Measurements from ENCODE around the gene PRKCA.

The PRKCA gene

GRCh38 chr17:66850692-66851091, 548.3 kb downstream of the PRKCA start:
- TF ChIP-seq FOXP2 (optimal IDR thresholded peaks at IDR 0.05; ENCODE audit: borderline replicate concordance, extremely low read depth, extremely low read length, insufficient read depth) (no peak), SIN3A (IDR thresholded peaks at IDR 0.05; ENCODE audit: borderline replicate concordance, insufficient read depth, low read length) (no peak), POLR2AphosphoS5 (IDR thresholded peaks at IDR 0.05; ENCODE audit: low read depth, low read length) (no peak)

DNA sequence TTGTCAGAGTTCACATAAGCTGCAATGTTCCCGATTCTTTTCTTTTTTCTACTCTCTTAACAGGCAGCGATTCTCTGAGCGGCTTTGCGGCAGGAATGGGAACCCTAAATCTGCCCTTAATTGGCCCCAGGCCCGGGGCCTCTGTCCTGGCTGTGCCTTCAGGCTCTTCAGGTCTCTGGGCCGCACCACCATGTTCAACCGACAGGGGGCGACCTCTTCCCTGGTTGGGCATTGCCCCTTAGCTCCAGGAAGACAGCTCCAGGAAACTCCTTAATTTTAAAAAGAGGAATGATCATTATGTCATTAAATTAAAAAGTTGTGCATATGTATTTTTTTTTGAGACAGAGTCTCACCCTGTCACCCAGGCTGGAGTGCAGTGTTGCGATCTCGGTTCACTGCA, 552.8 kb downstream of the PRKCA start:
- no peak for TF ChIP-seq SIN3A (IDR thresholded peaks at IDR 0.05; ENCODE audit: borderline replicate concordance, insufficient read depth, low read length)
- TF ChIP-seq REST (IDR thresholded peaks at IDR 0.05; ENCODE audit: insufficient read depth in 1 of 2, low read depth in 2 of 2, low read length in 2 of 2), result no peak
- TF ChIP-seq FOXP2 (optimal IDR thresholded peaks at IDR 0.05; ENCODE audit: borderline replicate concordance, extremely low read depth, extremely low read length, insufficient read depth), result no peak

DNA sequence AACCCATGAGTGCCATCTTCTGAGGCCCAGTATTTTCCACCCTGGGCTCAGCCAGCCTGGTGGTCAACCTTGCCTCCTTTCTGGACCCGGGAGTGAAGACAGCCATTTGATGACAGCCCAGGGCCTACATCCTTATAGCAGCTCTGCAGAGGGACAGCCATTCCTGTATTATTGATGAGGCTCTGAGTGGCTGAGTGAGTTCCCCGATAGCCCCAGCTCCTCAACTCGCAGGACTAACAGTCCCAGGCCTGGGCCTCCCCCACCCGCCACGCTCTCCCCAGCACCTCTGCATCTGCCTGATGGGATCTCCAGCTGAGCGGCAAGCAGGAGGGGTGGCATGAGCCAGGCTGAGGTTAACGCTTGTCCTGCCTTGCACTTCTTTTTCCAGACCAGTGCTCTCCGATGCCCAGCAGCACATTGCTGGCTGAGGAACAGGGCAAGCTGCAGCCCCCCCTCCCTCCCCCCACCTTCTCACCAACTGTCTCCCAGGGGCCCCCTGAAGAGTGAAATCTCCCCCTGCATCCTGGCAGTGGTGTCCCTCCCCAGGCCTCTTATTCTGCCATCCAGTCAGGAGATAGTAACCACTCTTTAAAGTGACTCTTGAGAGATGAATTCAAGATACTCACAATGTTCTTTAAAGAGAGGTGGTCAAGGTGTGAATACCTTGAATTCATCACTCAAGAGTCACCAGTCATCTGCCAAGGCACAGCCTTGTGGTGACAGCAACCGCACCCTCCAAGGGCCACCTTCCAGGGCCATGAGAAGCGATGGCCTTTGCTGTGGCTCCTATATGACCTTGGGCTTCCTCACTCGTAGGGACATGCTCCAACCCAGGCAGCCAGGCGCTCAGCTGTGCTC, 556.0 kb downstream of the PRKCA start:
- no peak for TF ChIP-seq SIN3A (IDR thresholded peaks at IDR 0.05; ENCODE audit: borderline replicate concordance, insufficient read depth, low read length)
- TF ChIP-seq REST (IDR thresholded peaks at IDR 0.05; ENCODE audit: insufficient read depth in 1 of 2, low read depth in 2 of 2, low read length in 2 of 2), result no peak
- no peak for TF ChIP-seq POLR2AphosphoS5 (IDR thresholded peaks at IDR 0.05; ENCODE audit: low read depth, low read length)
- no peak for TF ChIP-seq FOXP2 (optimal IDR thresholded peaks at IDR 0.05; ENCODE audit: borderline replicate concordance, extremely low read depth, extremely low read length, insufficient read depth)
- no peak for TF ChIP-seq TAF1 (IDR thresholded peaks at IDR 0.05; ENCODE audit: borderline replicate concordance, insufficient read depth, low read length)

- TF ChIP-seq TAF1 (IDR thresholded peaks at IDR 0.05; ENCODE audit: borderline replicate concordance, insufficient read depth, low read length) (no peak), SIN3A (IDR thresholded peaks at IDR 0.05; ENCODE audit: borderline replicate concordance, insufficient read depth, low read length) (no peak), REST (IDR thresholded peaks at IDR 0.05; ENCODE audit: insufficient read depth in 1 of 2, low read depth in 2 of 2, low read length in 2 of 2) (no peak), FOXP2 (optimal IDR thresholded peaks at IDR 0.05; ENCODE audit: borderline replicate concordance, extremely low read depth, extremely low read length, insufficient read depth) (no peak), POLR2AphosphoS5 (IDR thresholded peaks at IDR 0.05; ENCODE audit: low read depth, low read length) (no peak)
Observed at GRCh38 chr17:66859353-66859752, 556.9 kb downstream of the PRKCA start.

GRCh38 chr17:66860204-66860603, 557.8 kb downstream of the PRKCA start:
- TF ChIP-seq POLR2AphosphoS5 (IDR thresholded peaks at IDR 0.05; ENCODE audit: low read depth, low read length) (no peak), FOXP2 (optimal IDR thresholded peaks at IDR 0.05; ENCODE audit: borderline replicate concordance, extremely low read depth, extremely low read length, insufficient read depth) (no peak), REST (IDR thresholded peaks at IDR 0.05; ENCODE audit: insufficient read depth in 1 of 2, low read depth in 2 of 2, low read length in 2 of 2) (no peak), TAF1 (IDR thresholded peaks at IDR 0.05; ENCODE audit: borderline replicate concordance, insufficient read depth, low read length) (no peak), SIN3A (IDR thresholded peaks at IDR 0.05; ENCODE audit: borderline replicate concordance, insufficient read depth, low read length) (no peak)
